Muscle of back (tissue), 13 donors: ENCODE data around the gene ADGRB3. TPM values are rescaled to one million over a fixed set of nuclear protein-coding genes. Genes with fewer than 3 reads are reported as not detected.

Source experiments
- DNase-seq, 3 donors: peaks; one replicate each; pipeline versions ENCODE4 v3.0.0 to v3.0.0-alpha.2; 2013
- long read RNA-seq, 9 donors: transcript quantifications; one replicate each; lab custom pipeline, GENCODE V29; 2026
- polyA plus RNA-seq, 10 donors: library from polyadenylated mRNA; unstranded; fragments of 120-200 nt; gene quantifications; one replicate each; pipeline ENCODE4 v1.2.1, GENCODE V29; 2013; ENCODE audit not compliant: insufficient read length in 10 of 10

Gene ADGRB3
- polyA plus RNA-seq, result 1 to 10 TPM in 1 of 10 donors, under 1 TPM in 9; 0.35 to 1.9 (median 0.62) TPM
- long read RNA-seq, donor 1, result 0 reads
- long read RNA-seq, donor 2, result 0 reads
- long read RNA-seq, donor 3, result 0 reads
- long read RNA-seq, donor 4, result 0 reads
- long read RNA-seq, donor 5, result 0 reads
- long read RNA-seq, donor 6, result 0 reads
- long read RNA-seq, donor 7, result 0 reads
- long read RNA-seq, donor 8, result 0 reads
- long read RNA-seq, donor 9, result 0 reads

DNA sequence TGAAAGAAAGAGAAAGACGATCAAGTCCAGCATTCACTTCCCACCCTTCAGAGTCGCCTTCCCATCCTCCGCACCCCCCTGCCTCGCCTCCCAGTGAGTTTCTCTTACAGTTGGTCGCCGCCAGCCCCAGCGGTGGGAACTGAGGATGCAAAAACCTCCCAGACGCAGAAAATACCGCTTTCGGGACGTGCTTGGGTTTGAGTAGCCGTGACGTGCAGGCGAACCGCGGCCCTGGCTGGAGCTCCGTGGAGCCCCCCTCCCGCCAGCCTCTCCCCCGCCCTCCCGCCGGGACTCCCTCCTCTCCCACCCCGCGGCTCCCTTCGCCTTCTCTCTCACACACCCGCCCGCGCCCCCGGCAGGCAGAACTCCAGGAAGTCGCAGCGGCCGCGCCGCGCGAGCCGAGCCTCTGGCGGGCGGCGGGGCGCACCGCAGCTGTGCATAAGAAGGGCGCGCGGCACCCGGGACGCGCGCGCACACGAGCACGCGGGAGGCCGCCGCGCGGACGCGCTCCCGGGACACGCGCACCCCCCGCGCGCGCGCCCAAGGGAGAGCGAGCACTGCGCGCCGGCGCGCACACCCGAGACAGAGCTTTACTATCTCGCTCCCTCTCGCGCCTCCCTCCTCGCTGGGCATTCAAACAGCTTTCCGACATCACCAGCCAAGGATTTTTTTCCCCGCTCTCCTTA is at the start of gene ADGRB3:
Gene ADGRB3, plus strand, starts transcription at position 557 of the 686 bp plus-strand sequence. CDS start 3,394 bp downstream, outside the sequence.
- peak; percentile 87 to 92 (median 89) for DNase-seq

DNA sequence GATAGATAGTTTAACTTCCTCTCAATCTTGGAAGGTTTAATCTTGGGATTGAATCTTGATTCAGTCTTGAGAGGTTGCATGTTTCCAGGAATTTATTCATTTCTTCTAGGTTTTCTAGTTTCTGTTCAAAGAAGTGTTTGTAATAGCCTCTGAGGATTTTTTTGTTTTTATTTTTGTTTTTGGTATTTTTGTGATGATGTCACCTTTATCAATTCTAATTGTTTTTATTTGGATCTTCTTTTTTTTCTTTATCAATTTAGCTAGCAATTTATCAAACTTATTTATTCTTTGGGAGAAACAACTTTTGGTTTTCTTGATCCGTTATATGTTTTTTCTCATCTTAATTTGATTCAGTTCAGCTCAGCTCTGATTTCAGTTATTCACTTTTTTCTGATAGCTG is 41.5 kb upstream of the ADGRB3 start:
- no peak for DNase-seq

DNA sequence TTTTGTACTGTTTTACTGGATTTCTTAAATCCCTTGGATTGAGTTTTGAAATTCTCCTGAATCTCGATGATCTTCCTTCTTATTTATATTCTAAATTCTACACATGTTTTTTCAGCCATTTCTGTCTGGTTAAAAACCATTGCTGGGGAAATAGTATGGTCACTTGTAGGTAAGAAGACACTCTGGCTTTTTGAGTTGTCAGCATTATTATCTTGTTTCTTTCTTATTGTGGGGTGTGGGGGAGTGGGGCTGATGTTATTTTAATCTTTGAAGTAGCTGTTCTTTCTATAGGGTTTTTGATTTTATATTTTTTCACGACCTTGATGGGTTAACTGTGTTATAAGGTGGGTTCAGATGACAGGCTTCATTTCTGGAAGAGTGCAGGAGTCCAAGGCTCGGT is 37.4 kb upstream of the ADGRB3 start:
- no peak for DNase-seq

DNA sequence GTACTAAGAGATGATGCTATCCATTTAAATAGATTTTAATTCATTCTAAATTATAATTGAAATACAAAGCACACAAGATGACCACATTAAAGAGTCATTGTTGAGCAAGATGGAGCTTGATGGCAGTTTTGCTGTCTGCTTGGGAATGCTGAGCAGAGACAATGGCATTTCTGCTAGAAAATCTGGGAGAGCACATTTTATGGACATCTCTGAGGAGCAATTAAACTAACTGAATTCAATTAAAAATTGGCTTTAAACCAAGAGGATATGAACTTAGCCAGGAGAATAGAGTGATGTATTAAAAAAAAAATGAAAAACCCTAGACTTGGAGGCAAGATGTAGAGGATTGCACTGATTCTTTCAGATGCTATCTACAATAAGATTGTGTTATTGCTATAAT is 19.1 kb upstream of the ADGRB3 start:
- DNase-seq, result no peak

DNA sequence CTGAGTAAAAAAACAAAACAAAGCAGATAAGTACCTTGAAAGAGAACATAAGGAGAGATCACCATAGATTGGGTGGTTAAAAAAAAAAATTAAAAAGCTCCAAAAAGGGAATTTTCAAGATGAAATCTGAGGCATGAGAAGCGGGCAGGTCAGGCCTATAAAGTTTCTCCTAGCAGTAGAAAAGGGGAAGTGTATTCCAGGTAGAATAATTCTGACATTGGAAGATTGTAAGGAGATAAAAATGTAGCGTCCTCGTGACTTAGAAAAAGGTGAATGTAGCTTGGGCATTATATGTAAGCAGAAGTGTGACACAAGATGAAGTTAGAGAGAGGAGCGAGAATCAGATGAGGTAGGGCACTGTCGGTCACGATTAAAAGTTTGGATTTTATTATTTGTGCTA is 9.1 kb upstream of the ADGRB3 start:
- DNase-seq, result no peak

DNA sequence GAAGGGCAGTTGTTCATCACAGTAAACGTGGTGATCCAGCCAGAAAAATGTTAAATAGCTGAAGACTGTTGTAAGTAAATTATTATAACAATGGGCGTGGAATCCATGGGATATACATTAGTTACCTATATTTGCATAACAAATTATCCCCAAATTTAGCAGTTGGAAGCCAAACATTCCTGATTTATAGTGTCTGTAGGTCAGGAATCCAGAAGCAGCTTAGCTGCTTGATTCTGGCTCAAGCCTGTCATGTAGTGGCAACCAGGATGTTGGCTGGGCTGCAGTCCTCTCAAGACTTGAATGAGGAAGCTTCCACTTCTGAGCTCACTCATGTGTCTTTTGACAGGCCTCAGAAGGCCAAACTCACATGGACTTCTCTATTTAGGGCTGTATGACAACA is 6.9 kb upstream of the ADGRB3 start:
- no peak for DNase-seq

DNA sequence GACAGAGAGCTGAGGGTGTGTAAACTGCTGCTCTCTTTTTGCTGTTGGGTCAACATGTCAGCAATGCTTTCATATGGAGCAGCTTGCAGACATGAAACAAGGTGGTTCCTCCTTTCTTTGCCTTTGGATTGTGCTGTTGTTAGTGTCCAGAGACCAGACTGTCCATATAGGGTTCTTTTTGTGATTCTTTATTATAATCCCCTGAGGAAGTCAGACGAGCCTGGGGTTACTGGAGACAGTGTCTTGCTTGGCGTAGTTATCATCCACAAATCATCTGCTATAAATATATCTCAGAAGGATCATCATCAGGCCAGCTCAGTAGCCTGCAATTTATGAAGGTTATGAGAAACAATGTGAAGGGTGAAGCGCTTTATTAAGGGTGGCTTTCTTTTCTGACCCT is 2.3 kb upstream of the ADGRB3 start:
- DNase-seq, result no peak

DNA sequence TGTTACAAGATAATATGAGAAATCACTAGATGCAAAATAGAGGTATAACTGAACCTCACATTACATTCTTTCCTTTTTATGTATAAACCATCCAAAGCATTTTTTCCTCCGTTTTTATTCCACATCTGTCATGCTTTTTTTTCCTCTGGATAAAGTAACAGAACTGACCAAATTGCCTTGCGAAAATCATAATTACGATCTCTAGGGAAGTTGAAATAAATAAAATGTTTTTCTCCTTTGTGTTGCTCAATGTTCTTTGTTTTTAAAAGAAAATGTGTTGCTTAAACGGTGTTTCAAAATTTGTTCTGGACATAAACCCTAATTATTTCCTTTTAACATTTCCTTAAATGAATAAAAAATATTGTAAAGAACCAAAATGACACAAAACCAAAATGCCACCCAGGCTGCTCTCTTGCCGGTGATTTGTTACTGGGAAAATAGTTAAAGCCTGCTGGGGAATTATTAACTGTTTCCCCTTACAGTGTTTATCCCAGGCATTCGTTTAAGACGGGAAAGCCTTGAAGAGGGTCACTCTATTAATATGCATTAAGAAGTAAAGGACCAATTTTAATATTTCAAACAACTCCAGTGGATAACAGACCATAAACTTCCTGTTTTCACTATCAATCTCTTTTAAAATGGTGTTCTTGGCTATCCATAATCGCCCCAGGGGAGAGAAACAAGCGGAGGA is 1.7 kb upstream of the ADGRB3 start:
- no peak for DNase-seq

DNA sequence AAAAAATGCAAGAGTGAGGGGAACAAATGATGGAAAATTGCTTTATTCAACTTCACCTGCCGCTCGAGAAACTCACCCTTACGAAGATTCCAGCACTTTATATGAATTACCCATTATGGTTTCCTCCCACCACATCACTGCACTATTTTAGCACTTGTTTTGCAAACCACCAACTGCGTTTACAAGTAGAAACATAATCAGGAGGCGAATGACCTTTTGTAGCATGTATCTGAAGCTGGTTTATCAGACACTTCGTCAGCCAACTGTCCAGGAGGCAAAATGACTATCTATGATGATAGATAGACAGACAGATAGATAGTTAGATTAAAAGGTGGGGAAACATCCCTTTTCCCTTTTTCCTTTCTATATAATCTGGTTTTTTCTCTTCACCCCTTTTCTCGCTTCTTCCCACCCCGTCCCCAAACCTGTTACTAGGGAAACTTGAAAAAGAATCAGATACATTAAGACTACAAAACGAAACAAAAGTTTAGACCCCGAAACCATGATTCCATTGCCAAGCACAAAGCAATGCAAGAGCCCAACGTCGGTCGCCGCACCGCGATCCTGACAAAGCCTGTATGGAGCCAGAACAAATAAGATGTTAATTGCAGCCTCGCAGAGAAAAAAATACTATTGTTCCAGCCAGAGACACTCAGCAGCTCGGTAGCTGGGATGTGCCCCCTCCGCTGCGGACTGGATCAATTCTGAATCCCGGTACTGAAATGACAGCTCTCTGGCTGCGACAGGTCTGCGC is 933 bp upstream of the ADGRB3 start:
- DNase-seq, result peak in 1 of 3 donors; percentile 43

DNA sequence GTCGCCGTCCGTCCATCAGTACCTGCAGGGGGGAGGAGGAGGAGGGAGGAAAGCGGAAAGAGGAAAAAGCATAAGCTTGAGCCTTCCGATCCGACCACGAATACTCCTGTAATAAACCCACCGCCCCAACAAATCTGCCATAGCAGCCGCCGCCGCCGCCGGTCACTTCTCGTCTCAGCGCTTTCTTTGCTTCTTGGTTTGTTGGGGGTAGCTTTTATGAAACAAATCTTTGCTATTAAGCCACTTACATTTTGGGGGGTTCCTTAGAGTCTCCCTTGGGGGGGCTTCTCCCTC is 277 bp downstream of the ADGRB3 start:
- DNase-seq, result no peak

DNA sequence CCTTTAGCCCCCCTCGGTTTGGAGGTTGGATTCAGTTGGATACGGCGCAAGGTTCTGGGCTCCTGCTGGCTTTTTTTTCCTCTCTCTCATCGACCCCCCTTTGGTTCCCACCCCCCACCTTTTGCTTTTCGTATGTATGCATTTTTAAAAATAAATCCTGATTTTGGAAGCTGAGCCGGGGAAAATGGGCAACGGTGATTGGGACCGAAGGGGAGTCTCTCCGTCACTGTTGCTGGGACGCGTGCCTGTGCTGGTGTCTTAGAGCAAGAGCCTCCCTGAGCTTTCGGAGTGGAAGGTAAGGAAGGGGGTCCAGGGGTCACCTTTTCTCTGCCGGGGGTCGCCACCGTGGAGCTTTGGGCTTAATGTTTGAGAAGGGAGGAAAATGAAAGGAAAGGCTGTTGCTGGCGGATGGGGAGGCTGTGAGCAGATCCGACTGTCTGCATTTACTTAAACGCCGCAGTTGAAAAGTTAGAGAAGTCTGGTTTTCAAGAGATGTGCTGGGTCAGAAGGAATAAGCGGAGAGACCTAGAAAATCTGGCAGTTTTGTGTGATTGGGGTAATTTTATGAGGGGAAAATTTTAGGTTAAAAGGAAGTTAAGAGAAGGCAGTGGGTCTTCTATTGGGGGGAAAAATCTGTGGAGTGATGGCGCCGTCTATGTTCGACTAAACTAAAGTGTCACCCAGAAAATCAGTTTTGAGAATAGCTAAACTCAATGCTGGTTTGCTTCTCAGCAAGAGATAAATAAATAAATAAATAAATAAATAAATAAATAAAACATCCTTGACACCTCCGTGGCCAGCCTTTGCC is 828 bp downstream of the ADGRB3 start:
- DNase-seq, result peak; percentile 17 to 82 (median 53)

DNA sequence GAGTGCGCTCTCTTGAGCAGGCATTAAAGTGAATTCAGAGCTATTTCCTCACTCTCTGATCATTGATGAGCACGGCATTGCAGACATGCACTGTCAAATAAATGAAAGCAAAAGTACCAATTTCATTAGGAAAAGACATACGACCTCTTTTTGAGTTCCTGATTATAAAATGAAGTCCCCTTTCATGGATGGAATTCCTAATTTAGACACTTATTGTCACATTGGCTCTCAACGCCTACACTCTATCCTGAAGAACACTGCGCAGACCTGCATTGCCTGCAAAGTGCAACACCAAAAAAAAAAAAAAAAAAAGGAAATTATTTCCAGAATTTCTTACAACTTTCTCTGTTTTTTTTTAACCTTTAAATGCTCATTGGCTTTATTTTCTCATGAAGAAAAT is 1.6 kb downstream of the ADGRB3 start:
- no peak for DNase-seq

DNA sequence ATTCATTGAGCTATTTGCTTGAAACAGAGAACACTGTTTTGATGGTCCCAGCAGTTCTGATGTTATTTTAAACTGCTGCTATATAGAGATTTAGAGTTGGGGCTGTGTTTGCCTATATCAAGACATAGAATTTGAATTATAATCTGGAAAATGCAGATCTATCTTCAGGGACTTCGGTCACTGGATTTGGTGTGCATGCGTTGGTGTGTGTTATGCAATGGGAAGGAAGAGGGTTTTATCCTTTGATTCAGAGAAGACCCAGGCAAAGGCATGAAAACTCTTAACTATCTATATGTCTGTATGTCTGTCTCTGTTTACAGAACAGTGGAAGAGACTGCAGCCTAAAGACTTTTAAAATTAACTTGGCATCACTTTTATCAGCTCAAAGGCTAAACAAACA is 2.0 kb downstream of the ADGRB3 start:
- DNase-seq, result no peak

DNA sequence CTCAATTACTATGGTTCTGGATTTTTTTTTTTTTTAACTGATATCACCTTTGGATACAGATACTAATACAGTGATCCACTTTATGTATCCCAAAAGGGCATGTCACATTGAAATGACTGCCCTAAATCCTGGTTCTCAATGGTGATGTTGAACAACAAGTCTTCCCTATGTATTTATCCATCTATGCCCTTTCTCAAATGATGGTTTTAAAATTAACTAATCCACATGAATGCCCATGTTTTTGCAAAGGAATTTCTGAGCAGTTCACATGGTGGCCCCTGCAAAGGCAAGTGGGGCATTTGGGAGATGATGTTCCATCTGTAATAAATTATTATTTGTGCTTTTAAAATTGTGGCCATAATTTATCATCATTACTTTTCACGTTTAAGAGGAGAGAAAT is 2.7 kb downstream of the ADGRB3 start:
- no peak for DNase-seq

DNA sequence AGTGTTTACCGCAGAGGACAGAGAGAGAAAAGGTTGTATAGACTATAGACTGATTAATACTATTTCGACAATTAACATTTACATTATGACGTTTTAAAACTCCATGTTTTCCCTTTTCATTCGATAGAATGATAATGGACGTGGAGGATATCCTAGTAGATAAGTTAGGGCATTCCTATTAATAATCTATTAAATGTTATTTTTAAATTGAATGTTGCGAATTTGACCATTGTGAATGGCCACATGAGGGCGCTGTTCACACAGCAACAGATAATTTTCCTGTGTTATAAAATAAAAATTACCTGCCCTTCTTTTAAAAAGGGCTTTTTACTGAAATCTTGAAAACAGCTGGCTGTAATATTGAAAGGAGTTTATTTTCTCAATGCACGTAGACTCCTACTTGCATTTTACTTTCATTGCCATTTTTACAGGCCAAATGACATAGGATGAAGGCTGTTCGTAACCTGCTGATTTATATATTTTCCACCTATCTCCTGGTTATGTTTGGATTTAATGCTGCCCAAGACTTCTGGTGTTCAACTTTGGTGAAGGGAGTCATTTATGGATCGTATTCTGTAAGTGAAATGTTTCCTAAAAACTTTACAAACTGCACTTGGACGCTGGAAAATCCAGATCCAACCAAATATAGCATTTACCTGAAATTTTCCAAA is 3.3 kb downstream of the ADGRB3 start:
- peak; percentile 33 to 70 (median 57) for DNase-seq

DNA sequence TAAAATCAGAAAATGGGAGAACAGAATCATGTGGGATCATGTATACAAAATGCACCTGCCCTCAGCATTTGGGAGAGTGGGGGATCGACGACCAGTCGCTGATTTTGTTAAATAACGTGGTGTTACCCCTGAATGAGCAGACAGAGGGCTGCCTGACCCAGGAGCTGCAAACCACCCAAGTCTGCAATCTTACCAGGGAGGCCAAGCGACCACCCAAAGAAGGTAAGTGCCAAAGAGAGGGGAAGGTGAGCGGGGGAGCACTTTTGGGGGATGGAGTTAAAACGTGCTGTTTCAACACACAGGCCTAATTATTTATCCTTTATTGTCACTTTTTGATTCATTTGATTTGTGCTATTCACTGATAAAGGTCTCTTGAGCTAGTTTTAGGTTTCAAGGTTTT is 4.1 kb downstream of the ADGRB3 start:
- no peak for DNase-seq

DNA sequence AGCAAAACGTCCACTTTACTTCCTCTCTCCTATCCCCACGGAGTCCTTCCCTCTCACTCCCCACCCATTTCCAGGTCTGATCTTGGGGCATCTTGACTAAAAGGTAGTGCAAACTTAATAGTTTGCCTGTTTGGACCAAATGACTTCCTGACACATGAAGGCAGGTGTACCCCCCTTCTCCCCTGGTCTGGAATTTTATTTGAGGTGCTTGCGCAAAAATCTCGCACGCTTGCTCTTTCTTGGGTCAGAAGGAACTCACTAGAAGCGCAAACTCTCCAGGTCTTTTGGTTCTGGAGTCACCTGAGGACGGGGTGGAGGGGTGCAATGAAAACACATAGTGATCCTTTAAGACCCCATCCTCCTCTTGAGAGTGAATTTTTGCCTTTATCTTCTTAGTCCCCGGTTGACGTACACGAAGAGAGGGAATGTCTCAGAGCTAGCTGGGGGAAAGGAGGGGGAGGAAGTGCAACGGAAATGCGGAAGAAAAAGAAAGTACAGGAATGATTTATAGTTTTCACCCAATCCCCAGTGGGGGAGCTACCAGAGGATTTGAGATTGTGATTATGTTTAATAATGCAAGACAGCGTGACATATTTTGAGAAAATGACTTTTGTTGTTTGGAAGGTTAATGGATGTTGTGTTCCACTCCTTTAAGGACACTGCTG is 4.9 kb downstream of the ADGRB3 start:
- DNase-seq, result peak in 2 of 3 donors; percentile 16 to 44

DNA sequence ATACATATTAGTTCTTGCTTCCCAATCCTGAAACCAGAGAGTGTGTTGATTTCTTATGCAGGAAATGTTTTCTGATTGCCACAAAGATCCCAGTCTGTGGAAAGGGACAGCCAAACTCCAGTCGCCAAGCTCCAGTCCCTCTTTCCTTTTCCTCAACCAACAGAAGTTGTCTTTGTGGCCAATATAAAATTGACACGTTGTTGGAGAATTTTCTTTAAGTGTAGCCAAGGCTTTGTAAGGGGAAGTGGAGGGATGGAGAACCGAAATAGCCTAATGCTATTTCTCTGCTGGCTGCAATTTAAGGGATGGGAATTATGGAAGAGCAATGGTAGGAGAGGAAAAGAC is 5.4 kb downstream of the ADGRB3 start:
- peak in 1 of 3 donors; percentile 41 for DNase-seq

DNA sequence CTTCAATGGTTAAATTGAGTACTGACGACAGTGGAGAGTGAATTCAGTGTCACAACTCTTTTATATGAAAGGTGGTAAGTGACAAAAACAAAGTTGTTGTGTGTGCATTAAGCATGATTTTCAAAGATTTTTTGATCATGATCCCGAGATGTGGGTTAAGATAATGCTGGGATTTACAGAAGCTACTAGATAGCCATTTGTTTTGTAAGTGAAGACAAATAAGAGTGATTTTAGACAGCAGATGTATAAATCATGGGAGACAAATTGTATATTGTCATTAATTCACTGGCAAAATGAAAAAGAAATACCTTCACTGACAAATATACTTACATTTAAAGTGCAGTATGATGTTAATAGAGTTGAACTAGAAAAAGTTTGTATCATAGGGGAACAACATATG is 6.1 kb downstream of the ADGRB3 start:
- DNase-seq, result no peak

DNA sequence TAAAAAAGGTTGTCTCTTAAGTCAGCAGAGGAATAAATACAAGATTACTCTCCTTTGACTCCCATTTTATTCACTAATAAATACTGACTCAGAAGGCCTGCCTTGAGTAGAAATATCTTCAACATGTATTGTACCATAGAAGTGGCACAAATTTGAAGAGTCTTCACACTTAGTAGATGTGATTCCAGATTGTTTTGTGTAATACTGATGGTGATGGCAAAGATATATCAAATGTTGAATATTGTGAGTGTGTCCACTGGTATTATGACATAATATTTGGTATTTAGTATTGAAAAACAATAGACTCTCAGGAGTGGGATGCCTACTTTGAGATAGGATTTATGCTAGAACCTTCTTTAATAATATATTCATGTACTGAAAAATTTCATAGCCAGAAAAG is 7.0 kb downstream of the ADGRB3 start:
- no peak for DNase-seq

DNA sequence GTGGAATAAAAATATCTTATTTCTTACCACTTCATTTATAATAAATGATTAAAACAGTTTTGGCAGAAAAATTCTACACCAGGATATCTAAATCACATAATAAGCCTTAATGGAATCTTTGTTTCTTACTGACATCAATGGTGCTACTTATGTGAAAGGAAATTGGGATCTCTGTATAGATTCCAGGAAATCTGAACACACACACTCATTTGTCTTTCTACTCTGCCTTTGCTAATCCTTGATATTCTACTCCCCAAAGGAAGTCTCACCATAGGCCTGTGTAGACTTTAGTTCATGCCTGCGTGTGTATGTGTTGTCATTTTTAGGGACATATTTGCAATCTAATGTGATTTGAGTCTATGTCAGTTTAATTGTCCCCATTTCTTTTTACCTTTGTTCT is 7.9 kb downstream of the ADGRB3 start:
- no peak for DNase-seq
